Measurements from ENCODE around the gene MCC.

MCC gene

DNA sequence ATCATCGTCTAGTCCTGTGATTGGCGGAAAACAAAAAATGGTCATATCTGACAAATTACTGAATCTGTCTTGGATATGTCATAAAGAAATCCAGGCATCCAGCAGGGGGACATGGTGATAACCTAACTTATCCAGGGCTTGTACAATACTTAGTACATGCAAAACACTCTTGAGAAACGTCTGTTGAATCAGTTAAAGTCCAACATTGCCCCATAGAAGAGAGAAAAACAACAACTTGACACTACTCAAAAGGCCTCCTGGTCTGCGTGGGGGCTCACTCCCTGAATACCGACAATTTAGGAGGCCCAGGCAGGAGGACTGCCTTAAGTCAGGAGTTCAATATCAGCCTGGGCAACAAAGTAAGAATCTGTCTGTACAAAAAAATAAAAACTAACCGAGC, 294.1 kb downstream of the MCC start:
- DNase-seq, result no peak

DNA sequence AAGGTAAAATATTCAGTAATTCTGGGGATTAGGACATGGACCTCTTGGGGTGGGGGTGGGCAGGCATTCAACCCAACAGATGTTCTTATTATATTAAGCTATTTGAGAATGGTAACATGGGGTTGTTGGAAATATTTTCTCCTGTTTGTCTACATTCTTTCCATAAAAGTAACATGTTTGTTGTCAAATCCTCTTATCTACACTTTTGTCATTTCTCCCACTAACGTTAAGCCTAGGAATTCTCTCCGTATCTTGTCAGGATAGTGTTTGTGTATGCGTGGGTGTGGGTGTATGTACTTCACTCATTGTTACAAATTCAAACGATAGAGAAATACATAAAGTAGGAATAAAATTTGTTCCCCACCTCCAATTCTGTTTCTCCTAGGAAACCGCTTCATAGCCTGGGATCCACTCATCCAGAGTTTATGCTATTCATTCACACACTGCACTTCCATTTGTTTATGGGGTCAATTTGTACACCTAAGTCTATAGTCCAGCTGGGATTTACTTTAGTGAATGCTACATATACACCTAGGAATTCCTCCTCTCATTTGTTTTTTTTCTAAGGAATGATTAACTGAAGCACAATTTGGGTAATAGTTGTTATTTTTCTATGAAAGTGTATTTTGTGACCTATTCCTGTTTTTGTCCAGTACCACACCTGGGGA, 294.8 kb downstream of the MCC start:
- DNase-seq, result no peak

DNA sequence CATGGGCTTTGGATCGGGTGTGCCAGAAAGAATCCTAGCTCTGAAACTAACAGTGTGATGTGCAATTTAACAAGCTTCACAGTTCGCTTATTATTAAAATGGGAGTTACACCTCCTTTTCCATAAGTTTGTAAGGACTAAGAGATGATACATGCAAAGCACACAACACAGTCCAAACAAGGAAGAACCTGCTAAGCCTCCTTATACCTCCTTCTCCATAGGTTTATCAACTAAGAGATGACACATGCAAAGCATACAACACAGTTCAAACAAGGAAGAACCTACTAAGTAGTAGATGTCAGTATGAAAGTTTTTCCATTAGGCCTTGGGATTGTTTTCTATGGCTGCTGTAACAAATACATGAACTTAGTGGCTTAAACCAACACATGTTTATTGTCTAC, 295.7 kb downstream of the MCC start:
- no peak for DNase-seq

DNA sequence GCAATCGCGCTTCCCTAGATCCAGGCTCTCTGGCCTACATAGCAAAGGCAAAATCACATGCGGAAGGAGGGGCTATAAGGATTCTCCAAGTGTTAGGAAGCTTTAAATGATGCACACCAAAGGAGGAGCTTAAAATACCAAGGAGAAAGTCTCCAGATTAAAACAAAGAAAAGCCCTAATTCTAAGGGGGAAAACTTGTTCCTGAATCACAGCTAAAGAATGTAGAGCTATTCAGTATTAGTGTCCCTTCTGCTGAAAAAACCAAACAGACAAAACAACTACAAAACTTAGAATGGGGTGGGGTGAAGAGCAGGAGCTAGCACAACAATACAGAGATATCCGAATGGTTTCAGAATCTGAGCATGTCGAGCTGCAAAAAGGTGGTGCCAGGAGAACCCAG, 297.9 kb downstream of the MCC start:
- no peak for DNase-seq

DNA sequence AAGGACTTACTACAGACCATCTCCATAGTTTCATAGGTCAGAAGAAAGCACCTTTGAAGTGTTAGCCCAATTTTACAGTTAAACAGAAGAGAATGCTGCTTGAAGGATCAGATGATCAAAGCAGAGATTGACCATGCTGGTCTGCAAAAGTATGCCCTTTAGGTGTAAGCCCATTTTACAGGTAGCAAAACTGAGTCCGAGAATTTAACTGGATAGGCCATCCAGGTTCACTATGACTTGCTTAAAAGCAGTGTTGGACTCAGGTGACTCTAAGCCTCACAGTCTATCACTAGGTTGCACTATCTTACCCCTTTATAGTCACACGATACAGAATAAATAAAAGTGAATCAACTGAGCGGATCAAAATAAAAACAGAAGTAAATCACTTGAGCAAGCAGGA, 299.0 kb downstream of the MCC start:
- DNase-seq, result no peak

DNA sequence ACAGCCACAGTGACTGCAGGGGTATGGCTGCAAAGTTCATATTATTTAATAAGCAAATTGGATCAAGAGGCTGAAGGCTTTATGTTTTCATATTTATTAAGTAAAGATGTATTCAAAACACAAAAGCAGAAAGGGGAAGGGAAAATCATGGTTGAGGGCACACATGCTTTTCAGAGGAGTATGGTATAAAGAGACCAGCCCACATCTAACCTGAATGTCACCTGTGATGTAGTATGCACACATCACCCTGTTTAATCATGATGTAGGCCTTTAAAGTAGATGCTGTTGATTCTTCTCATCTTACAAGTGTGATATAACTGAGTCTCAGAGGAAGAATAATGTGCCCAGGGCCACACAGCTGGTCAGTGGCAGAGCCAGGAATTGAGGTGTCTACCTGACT, 299.8 kb downstream of the MCC start:
- DNase-seq, result no peak

DNA sequence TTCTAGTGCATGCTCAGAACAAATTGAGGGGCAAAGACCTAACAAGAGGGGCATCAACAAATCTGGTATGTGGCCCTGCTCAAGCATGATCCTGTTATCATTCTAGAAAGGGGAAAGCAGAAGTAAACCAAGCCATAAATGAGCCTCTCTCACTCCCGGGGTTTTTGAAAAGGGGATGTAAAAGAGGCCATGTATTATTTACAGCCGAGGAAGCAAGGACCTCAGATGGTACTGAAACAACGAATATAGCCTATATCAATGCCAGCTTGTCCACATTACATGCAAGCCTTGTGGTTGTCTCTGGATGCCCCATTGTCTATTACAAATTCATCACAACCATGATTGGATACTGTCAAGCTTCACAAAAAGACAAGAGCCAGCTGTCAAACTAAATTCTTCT, 300.3 kb downstream of the MCC start:
- no peak for DNase-seq

DNA sequence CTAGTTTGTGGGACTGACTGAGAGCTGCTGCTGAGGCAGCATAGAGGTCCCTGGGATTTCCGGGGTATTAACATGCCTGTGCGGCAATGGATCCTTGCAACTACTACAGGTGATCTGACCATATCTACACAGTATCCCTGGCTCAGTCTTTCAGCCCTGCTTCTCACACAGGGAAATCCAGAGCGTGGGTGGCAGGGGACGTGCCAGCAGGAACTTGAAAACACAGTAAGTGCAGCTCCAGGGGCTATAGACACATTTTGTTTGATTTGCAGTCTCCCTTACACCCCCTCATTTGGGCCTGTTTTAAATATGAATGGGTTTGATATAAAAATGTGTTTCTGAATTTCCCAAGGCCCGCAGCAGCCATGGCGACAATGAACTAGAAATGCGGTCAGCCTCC, 302.2 kb downstream of the MCC start:
- DNase-seq, result no peak

DNA sequence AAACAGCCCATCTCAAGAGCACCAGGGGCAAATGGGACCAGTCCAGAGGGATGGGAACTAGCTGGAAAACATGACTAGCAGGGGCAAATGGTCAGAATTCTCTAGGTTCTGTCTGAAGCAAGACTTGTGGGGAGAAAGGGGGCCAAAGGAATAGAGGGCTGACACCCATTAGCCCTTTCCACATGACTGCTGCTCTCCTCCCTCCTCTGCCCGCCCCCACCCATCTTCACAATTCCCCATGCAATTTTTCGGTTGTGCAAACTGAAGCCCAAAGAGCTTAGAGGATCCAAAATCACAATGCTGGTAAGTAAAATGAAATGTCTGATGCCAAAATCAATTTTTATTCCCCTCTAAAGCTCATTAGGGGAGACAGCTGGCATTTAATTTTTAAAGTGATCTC, 304.6 kb downstream of the MCC start:
- no peak for DNase-seq

DNA sequence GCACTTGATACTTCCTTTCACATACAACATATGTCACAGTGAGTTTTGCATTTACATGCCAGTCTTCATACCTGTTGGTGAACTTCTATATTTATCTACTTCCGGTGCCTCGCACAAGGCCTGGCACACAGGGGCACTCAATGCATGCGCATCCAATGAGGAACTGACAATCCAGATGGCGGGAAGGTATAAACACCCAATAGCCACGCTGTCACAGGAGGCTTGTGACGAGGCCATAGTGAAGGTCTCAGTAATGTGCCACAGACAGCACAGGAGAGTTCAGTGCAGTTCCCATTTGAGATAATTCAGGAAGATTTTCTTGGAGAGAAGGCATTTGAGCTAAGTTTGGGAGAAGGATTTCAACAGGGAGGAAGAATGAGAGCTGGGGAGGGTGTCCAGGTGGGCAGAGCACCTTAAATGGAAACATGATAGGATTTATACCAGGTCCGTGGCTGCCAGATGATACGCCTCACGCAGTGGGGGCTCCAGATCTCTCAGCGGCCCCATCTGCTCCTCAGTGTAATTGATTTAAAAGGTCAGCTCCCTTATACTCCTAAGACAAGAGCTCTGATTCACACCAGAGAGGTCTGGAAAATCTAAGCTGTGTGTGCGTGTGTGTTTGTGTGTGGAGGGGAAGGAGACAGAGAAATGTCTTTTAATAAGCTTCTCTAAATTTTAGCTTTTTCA, 305.5 kb downstream of the MCC start:
- DNase-seq, result no peak

DNA sequence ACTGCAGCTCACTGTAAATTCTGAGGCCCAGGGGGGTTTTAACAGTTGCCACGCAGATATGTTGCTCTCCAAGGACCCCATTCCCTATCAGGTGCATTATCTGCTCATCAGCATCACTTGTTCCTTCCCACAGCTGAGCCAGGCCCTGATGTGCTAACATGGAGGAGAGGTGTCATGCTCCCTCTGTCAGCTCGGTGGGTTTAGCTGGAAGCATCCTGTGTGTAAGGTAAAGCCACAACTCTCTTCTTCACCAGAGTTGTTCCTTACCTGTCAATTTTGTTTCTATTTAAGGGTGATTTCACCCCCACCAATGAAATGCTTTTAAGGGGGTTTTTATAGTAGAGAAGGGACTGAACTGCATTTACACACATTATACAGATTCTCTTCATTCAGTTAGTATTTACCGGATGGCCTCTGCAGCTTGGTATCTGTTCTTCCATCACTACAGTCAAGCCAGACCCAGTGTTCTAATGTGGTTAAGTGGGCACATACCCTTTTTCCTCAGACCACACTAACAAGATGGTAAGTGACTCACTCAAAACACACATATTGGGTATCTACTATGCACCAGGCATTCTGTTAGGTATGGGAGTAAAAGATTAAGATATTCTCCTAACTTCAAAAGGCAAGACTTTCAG, 306.3 kb downstream of the MCC start:
- no peak for DNase-seq

DNA sequence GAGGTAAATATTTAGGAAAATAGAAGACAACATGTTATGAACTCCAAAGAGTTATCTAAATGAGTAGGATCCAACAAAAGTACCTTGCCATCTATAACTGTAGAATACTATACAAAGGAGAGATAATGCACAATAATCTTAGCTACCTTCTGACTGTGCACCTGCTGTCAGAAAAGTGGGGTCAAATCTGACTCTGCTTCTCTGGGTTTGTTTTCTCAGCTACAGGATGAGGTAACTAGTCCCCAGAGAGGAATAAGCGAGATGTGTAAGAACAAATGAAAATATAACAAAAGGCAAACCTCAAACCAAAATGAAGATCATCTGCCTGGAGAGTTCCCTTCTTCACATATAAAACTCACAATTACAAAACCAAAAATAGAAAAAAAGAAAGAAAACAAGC, 306.8 kb downstream of the MCC start:
- no peak for DNase-seq

DNA sequence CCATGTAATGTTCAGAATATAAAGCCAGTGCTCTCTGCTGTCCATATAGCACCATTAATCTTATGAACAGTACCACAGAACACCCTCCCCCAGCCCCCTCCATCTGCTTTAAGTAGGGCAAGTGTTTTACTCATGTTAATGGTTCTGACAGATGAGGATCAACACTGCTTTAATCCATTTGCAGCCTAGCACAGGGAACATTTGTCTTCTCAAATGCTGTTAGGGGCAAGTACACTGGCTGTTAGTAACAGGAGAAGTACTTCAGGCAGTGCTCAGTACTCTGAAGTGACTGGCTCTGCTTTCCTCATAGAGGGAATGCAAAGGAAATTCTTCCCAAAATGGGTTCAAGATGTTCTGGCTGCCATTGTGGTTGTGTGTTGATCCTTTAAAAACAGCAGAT, 309.1 kb downstream of the MCC start:
- DNase-seq, result no peak

DNA sequence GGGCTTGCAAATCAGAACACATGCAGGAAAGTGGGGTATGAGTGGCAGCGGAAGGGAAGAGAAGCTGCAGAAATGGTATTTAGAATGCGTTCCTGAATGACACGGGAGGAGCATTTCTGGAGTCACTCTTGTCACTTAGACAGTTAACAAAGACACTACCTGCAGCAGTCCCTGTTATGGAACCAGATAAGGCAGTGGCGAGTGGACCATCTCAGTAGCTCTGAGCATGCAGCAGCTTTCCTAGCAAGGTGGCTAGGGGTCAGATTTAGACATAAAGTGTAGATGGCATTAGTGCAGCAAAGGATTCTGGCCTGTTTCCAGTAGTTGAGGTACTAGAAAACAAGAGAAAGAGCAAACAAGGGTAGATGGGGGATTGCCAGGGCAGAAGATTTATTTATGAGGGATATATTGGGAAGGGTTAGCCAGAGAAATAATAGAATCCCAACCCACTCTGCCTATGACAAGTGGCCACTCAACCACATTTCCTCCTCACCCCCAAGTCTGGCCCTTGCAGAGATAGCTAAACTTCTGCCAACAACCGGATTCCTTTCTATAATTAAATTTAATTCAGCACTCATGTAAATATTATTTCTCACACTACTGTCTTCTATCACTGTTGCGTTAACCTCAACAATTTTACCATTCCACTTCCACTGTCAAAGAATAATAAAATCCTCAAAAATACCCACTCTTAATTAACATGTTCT, 310.0 kb downstream of the MCC start:
- no peak for DNase-seq

DNA sequence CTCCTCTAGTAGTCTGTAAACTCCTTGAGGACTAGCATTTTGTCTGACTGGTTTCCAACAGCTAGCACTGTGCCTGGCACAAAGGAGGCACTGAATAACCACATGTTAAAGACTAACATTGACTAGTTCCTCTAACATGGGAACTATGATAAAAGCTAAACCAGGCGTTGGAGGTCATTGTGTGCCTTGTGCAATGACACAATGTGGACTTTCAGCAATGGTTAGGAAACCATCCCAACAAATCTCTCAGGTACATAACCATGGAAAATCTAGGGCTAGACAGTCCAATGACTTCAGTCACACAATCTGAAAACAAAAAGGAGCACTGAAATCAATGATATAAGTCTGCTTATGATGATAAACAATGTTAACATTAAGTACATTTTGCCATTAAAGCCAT, 311.0 kb downstream of the MCC start:
- DNase-seq, result no peak

DNA sequence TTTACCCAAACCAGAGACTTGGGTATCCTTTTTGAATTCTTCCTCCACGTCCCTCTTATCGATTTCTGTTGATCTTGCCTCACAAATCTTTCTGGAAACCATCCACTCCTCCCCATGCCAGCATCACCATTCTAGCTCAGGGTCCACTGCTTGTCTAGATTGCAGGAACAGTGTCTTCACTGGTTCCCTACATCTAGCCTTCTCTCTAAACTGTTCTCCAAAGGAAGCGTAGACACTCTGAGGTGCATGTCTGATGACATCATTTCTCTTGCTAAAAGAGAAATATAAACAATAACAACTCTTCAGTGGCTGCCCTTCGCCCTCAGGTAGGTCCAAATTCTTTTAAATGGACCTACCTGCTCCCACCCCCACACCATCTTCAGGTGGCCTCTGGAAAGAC, 311.5 kb downstream of the MCC start:
- no peak for DNase-seq

DNA sequence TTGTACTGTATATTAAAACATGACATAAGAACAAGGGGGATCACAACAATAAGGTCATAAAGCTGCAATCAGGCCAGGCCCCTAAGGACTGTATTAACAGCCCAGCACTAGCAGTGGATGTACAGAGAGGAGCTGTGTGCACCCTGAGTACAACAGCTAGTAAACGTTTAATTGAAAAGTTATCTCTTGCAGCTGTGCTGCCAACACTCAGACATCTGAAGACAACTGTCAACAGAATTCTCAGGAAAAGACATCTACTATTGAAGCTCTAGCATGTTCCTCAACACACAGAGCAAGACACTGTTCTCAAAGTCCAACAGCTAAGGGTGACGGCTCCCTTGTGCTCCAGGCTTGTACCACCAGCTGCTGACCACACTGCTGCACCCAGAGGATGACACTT, 312.1 kb downstream of the MCC start:
- DNase-seq, result no peak

DNA sequence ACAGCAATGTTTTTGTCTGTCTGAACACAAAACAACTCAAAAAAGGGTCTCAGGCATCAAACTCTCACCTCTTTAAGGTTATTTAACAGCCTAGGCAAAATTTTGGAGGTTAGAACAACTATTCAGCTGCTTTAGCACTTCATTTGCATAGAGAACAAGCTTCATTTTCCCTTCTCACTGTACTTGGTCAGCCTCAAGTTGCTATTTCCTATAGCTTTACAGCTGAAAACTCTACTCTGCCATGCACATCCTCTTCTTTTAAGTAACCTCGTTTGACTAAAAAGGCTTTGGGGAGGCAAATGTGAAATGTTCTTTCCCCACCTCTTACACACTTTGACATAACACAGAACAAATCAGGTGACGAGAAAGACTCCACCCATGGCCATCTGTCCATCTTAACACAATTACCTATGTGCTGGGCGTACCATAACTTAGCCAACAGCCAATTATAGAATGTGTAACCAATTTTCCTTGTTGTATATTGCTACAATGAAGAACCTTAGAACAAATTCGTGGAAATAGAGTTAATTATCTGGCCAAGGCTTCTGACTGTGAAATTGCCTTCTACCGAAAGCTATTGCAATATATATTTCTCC, 315.9 kb downstream of the MCC start:
- DNase-seq, result no peak

DNA sequence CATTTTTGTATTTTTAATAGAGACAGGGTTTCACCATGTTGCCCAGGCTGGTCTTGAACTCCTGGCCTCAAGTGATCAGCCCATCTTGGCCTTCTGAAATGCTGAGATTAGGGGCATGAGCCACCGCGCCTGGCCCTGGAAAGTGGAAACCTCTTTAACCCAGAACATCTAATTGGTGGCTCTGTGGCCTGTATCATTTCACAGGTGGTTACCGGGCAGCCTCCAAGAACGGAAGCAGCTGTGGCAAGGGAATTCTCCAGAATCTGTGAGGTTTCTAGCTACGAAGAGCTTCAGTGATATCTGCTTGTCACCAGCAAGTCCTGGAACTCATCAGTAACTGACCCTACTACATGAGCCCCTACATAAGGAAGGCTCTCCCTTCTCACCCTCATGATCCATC, 316.7 kb downstream of the MCC start:
- DNase-seq, result no peak

DNA sequence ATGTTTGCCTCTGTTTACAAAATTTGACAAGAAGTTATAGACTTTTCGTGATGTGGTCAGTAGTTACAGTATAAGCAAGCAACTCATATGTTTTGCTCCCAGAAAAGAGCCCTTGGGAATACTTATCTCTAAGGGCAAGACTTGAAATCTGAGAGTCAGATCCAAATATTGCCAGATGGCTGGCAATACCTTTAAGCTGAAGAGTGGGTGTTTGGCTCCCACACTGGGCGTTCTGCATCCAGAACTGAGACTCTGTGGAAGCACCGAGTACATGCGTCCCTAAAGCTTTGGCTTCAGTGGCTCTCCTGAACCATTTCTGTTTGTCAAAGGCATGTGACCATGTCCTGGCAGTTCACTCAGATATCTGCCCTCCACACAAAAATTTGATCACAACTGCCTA, 317.5 kb downstream of the MCC start:
- DNase-seq, result no peak

DNA sequence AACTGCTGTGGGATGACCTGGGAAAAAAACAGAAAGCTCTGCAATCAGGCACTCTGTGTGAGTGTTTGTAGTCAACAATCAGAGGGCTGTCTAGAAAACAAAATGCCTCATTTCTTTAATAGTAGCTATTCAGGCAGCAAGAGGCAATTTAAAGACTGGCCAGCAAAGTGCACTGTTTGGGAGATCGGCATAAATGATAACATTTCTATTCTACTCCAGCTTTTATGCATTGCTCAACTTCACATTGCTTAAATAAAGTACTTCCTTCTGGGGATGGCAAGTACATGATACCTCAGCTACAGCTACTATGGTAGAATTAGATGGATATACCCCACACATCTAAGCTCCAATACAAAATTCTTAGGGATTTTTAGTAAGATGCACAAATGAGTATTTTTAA, 318.5 kb downstream of the MCC start:
- no peak for DNase-seq

DNA sequence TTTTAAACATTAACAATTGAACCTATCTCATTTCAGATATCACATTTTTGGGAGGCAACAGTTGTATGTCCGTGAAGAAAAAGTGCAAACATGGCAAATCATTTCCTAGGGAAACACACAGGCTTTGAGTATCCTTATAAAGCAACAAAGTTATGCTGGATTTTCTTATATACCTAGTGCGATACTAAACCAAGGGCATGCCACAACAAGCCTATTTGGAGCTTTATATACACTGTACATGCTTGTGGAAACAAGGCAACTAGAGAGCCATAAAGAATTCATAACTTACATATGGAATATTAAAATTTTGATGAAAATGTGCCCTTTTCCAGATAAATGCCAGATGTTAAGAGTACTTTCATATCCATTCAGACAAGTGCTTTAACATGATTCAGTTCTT, 320.3 kb downstream of the MCC start:
- DNase-seq, result no peak

DNA sequence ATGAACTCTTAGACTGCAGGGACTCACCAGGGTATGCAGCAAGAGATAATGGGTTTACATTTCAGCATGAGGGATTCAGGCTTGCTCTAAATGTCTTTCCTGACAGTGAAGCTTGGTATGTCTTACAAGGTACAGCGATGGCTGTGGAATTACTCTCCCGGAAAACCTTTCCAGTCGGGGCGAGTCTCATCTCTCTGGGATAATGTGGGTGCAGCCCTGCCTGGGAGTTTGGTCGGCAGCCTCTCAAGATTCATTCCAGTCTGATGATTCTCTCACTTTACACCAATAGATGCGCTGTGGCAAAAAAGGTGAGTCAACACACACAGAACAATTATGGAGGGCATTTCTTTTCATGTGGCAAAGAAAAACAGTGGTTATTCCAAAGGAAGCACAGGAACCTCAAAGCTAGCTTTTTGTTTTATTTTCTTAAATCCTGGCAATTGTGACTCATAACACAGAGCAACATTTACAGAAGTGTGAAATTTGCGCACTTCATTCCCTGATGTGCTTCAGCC, 321.3 kb downstream of the MCC start:
- DNase-seq, result no peak

All from DMS153 (cell line).